IMR-90 (cell line): ENCODE measurements around the gene FOXQ1.

Source experiments
- CTCF ChIP-seq: conservative IDR thresholded peaks from 2 replicates; pipeline ENCODE4 v1.5.1; 2012; ENCODE audit warnings: mild to moderate bottlenecking, low read depth, low read length, improper control_type of control experiment
- POLR2A ChIP-seq: IDR thresholded peaks from 2 replicates; pipeline ENCODE4 v1.6.1; 2012; ENCODE audit warnings: mild to moderate bottlenecking, low read depth, low read length
- RAD21 ChIP-seq: IDR thresholded peaks from 2 replicates; pipeline ENCODE4 v1.6.1; 2012; ENCODE audit warnings: low read length, improper control_type of control experiment
- USF2 ChIP-seq: fragments of 150-350 bp; IDR thresholded peaks from 2 replicates; pipeline ENCODE4 v1.6.1; 2017; ENCODE audit warnings: mild to moderate bottlenecking, antibody characterized with exemption, low read length, low read depth

GRCh38 chr6:1264619-1265445 lies 47.1 kb upstream of the FOXQ1 start:
- TF ChIP-seq RAD21 (no peak), CTCF (no peak), POLR2A (no peak), USF2 (no peak)
